PC-3 (cell line): ENCODE results near the gene SLC8A1. TPM values are rescaled to one million over a fixed set of nuclear protein-coding genes. Genes with fewer than 3 reads are reported as not detected.

Experiments
- ATAC-seq: fragments of 200-7000 bp; cut with Tn5 transposase; 2 replicates; pipeline ENCODE4 v1.9.1; 2020; ENCODE audit warnings: mild to moderate bottlenecking, moderate library complexity
- BruUV-seq: library from RNA; stranded (reverse); fragments of 400-500 nt; replicated peaks from 2 replicates; lab custom pipeline; 2021; lab: Mats Ljungman, UMichigan
- CTCF ChIA-PET: fragments of 300-600 bp; sonication (Branson Sonifier 250); formaldehyde crosslinking; loops from one replicate; lab custom pipeline; 2022; ENCODE audit warnings: antibody characterized with exemption; lab: Charles Lee
- POLR2A ChIA-PET: fragments of 300-600 bp; sonication (Branson Sonifier 250); formaldehyde crosslinking; loops from one replicate; lab custom pipeline; 2022; ENCODE audit warnings: antibody characterized with exemption; ENCODE audit not compliant: unreplicated experiment; lab: Charles Lee
- DNase-seq: peaks from one replicate; pipeline ENCODE4 v3.0.0-alpha.2; 2015
- H2AFZ ChIP-seq: fragments of 300-600 bp; sonication (generic); 2 replicates; pipeline ENCODE4 v1.6.0; 2016; ENCODE audit warnings: antibody characterized with exemption, low read length
- H3F3A ChIP-seq: fragments of 300-600 bp; sonication (generic); one replicate; pipeline ENCODE4 v1.6.0; 2017; ENCODE audit warnings: antibody characterized with exemption, low read length, control low read depth, mild to moderate bottlenecking; ENCODE audit not compliant: unreplicated experiment
- H3K27ac ChIP-seq: fragments of 300-600 bp; sonication (generic); 2 replicates; pipeline ENCODE4 v1.5.1; 2016; ENCODE audit warnings: mild to moderate bottlenecking, low read length
- H3K27me3 ChIP-seq: fragments of 300-600 bp; sonication (generic); 2 replicates; pipeline ENCODE4 v1.6.1; 2016; ENCODE audit warnings: low read length, mixed read lengths
- H3K36me3 ChIP-seq: fragments of 300-600 bp; sonication (generic); 2 replicates; pipeline ENCODE4 v1.6.1; 2016; ENCODE audit warnings: low read depth, mixed run types, low read length, mixed read lengths
- H3K4me1 ChIP-seq: fragments of 300-600 bp; sonication (generic); 2 replicates; pipeline ENCODE4 v1.5.1; 2016; ENCODE audit warnings: low read length; ENCODE audit not compliant: insufficient read depth
- H3K4me2 ChIP-seq: fragments of 300-600 bp; sonication (generic); 2 replicates; pipeline ENCODE4 v1.6.0; 2016; ENCODE audit warnings: low read length
- H3K4me3 ChIP-seq: fragments of 300-600 bp; sonication (generic); 2 replicates; pipeline ENCODE4 v1.5.1; 2016; ENCODE audit warnings: mild to moderate bottlenecking, low read length, mixed read lengths
- H3K79me2 ChIP-seq: fragments of 300-600 bp; sonication (generic); 2 replicates; pipeline ENCODE4 v1.6.1; 2017; ENCODE audit warnings: low read length, mixed read lengths
- H3K9ac ChIP-seq: fragments of 300-600 bp; sonication (generic); 2 replicates; pipeline ENCODE4 v1.6.0; 2016; ENCODE audit warnings: mild to moderate bottlenecking, low read length
- H3K9me2 ChIP-seq: fragments of 300-600 bp; sonication (generic); replicated peaks from 2 replicates; pipeline ENCODE4 v1.6.1; 2016; ENCODE audit warnings: mixed run types, low read length, mixed read lengths
- H3K9me3 ChIP-seq: fragments of 300-600 bp; sonication (generic); 2 replicates; pipeline ENCODE4 v1.6.1; 2016; ENCODE audit warnings: low read length, mixed read lengths
- H4K20me1 ChIP-seq: fragments of 300-600 bp; sonication (generic); 2 replicates; pipeline ENCODE4 v1.6.1; 2016; ENCODE audit warnings: low read length, mixed read lengths
- EZH2 ChIP-seq: fragments of 300-600 bp; sonication (generic); IDR thresholded peaks from one replicate; pipeline ENCODE4 v1.6.1; 2017; ENCODE audit warnings: antibody characterized with exemption, mild to moderate bottlenecking, low read length; ENCODE audit not compliant: unreplicated experiment
- EZH2phosphoT487 ChIP-seq: fragments of 300-600 bp; sonication (generic); IDR thresholded peaks from 2 replicates; pipeline ENCODE4 v1.6.1; 2018; ENCODE audit warnings: mild to moderate bottlenecking, antibody characterized with exemption, low read length, borderline replicate concordance
- intact Hi-C: fragments of 100-400 bp; cut with micrococcal nuclease; formaldehyde crosslinking; loops from 2 replicates; pipeline ENCODE4 v1.9.0; 2023
- total RNA-seq: library from RNA; depleted of rRNA; stranded (reverse); fragments of >200 nt; gene quantifications from 2 replicates; pipeline ENCODE4 v1.2.3, GENCODE V29; 2014
- TF ChIP-seq, protein P1 (sequence below): fragments of 300-600 bp; sonication (generic); conservative IDR thresholded peaks from 2 replicates; pipeline ENCODE4 v1.5.1; 2017; ENCODE audit warnings: antibody characterized with exemption, low read depth, mild to moderate bottlenecking, low read length

Gene SLC8A1
- total RNA-seq, 1 experiment from 2014 or later, result 1.3 TPM

GRCh38 chr2:40100676-40101075, 351.2 kb downstream of the SLC8A1 start:
- Histone ChIP-seq H3K36me3 (no peaks in the 10 kb centered on the region), H3K4me2 (no peak overlapping the region), H3K9me3 (no peaks in the 10 kb centered on the region), H3K79me2 (no peaks in the 10 kb centered on the region), H3K27me3 (no peaks in the 10 kb centered on the region), H3K27ac (no peak overlapping the region), H2AFZ (no peak overlapping the region), H3K4me1 (peaks cover 54% of the 10 kb centered on the region), H3F3A (peaks cover 9% of the 10 kb centered on the region), H4K20me1 (no peaks in the 10 kb centered on the region), H3K4me3 (no peak overlapping the region), H3K9me2 (no peaks in the 10 kb centered on the region), H3K9ac (no peak overlapping the region)
- no TSS peak for BruUV-seq
- ChIA-PET POLR2A (no interaction called here), CTCF (no interaction called here)
- ATAC-seq (no peak), DNase-seq (no peak)
- intact Hi-C loops, result no loop called here
- TF ChIP-seq EZH2phosphoT487 (no peak), EZH2 (no peak)
- TF ChIP-seq, protein P1, sequence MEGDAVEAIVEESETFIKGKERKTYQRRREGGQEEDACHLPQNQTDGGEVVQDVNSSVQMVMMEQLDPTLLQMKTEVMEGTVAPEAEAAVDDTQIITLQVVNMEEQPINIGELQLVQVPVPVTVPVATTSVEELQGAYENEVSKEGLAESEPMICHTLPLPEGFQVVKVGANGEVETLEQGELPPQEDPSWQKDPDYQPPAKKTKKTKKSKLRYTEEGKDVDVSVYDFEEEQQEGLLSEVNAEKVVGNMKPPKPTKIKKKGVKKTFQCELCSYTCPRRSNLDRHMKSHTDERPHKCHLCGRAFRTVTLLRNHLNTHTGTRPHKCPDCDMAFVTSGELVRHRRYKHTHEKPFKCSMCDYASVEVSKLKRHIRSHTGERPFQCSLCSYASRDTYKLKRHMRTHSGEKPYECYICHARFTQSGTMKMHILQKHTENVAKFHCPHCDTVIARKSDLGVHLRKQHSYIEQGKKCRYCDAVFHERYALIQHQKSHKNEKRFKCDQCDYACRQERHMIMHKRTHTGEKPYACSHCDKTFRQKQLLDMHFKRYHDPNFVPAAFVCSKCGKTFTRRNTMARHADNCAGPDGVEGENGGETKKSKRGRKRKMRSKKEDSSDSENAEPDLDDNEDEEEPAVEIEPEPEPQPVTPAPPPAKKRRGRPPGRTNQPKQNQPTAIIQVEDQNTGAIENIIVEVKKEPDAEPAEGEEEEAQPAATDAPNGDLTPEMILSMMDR, result no peak

DNA sequence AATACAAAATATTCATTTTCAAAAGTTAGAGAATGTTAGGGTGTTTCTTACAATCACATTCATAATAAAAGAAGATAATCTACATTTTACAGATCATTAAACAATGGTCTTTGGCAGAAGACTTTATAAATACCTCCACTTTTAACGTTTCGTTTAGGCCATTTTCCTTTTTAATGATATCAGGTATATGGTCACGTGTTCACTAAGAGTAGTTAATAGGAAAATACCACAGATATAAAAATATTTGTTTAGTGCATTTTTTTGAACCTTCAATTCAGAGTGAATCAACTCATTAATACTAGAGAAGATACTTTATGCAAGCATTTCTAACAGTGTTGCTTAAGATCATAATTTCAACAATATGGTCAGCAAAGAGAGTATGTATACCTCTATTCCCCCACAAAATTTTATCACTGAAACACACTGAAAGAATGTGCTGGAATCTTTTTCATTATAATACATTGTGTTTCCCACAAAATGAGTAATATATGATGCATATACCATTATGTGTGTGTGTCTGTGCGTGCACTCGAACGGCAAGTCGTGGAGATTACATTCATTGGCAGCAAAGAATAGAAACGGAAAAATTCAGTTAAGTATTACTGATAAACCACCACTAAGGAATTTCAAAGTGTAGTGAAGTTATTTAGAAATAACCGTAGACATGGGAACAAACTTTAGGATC, 353.0 kb downstream of the SLC8A1 start:
- Histone ChIP-seq H3K27ac (peak overlapping the region; percentile 84), H2AFZ (0 out of 2 replicates have a peak overlapping the region, but pooled peaks have one; percentile 3), H3K4me1 (peaks cover 67% of the 10 kb centered on the region), H3F3A (peaks cover 9% of the 10 kb centered on the region), H3K4me2 (peak overlapping the region; percentile 51), H4K20me1 (no peaks in the 10 kb centered on the region), H3K36me3 (no peaks in the 10 kb centered on the region), H3K9me3 (no peaks in the 10 kb centered on the region), H3K9me2 (no peaks in the 10 kb centered on the region), H3K4me3 (no peak overlapping the region), H3K79me2 (no peaks in the 10 kb centered on the region), H3K9ac (peak overlapping the region; percentile 44), H3K27me3 (no peaks in the 10 kb centered on the region)
- DNase-seq (peak; percentile 75), ATAC-seq (peak; percentile 29)
- intact Hi-C loops, result loop anchor here (5.0 to 10.0 kb wide), 3 partner anchors 107 to 254 kb away; no protein-coding TSS in a partner anchor
- ChIA-PET POLR2A (no interaction called here), CTCF (no interaction called here)
- BruUV-seq, result no TSS peak
- TF ChIP-seq, protein P1, result no peak
- TF ChIP-seq EZH2phosphoT487, result no peak
- TF ChIP-seq EZH2, result no peak
